Measurements from ENCODE around the gene LIG4.

Gene LIG4

GRCh38 chr13:108218044-108218974, 3.0 kb upstream of the LIG4 start, which contains the start of gene ABHD13 (continued):
- no peak for TF ChIP-seq ZNF184 (tag by site-specific recombination; IDR thresholded peaks at IDR 0.05)
- no peak for TF ChIP-seq ZNF398 (tag by site-specific recombination; IDR thresholded peaks at IDR 0.05)
- TF ChIP-seq ZNF391 (tag by site-specific recombination; IDR thresholded peaks at IDR 0.05; ENCODE audit: borderline replicate concordance, low read depth), result no peak
- TF ChIP-seq ZNF513 (tag by site-specific recombination; IDR thresholded peaks at IDR 0.05), result peak; percentile 79
- peak; percentile 57 for TF ChIP-seq REST (tag by site-specific recombination; IDR thresholded peaks at IDR 0.05)
- no peak for TF ChIP-seq ZNF747 (tag by site-specific recombination; IDR thresholded peaks at IDR 0.05)
- peak; percentile 72 for TF ChIP-seq OSR2 (tag by site-specific recombination; IDR thresholded peaks at IDR 0.05)
- no peak for TF ChIP-seq SP2 (tag by site-specific recombination; IDR thresholded peaks at IDR 0.05)
- TF ChIP-seq ZNF830 (tag by site-specific recombination; IDR thresholded peaks at IDR 0.05; ENCODE audit: low read depth), result no peak
- TF ChIP-seq KLF8 (tag by site-specific recombination; IDR thresholded peaks at IDR 0.05), result no peak
- TF ChIP-seq KLF10 (tag by site-specific recombination; IDR thresholded peaks at IDR 0.05), result no peak
- TF ChIP-seq ZFP41 (tag by site-specific recombination; IDR thresholded peaks at IDR 0.05; ENCODE audit: borderline replicate concordance), result no peak
- no peak for TF ChIP-seq ZNF707 (tag by site-specific recombination; IDR thresholded peaks at IDR 0.05)
- TF ChIP-seq ZNF138 (tag by site-specific recombination; IDR thresholded peaks at IDR 0.05; ENCODE audit: borderline replicate concordance), result no peak
- peak; percentile 18; the same call in 1 of the 2 replicates for TF ChIP-seq PRDM10 (tag by site-specific recombination; IDR thresholded peaks at IDR 0.05)
- no peak for TF ChIP-seq MZF1 (tag by site-specific recombination; IDR thresholded peaks at IDR 0.05; ENCODE audit: borderline replicate concordance)
- no peak for TF ChIP-seq ZNF549 (tag by site-specific recombination; IDR thresholded peaks at IDR 0.05)
- peak; percentile 70 for TF ChIP-seq ZIC2 (tag by site-specific recombination; IDR thresholded peaks at IDR 0.05)
- peak; percentile 92; the same call in 1 of the 2 replicates for TF ChIP-seq ZFP37 (tag by site-specific recombination; IDR thresholded peaks at IDR 0.05)
- peak; percentile 96 for TF ChIP-seq ZFP69B (tag by site-specific recombination; IDR thresholded peaks at IDR 0.05)
- peak; percentile 96 for TF ChIP-seq ZBTB17 (tag by site-specific recombination; IDR thresholded peaks at IDR 0.05)
- no peak for TF ChIP-seq ZNF416 (tag by site-specific recombination; IDR thresholded peaks at IDR 0.05)
- TF ChIP-seq ZNF274 (IDR thresholded peaks at IDR 0.05; ENCODE audit: low read length), result no peak
- TF ChIP-seq ZNF274 (tag by site-specific recombination; IDR thresholded peaks at IDR 0.05; ENCODE audit: borderline replicate concordance), result no peak
- no peak for TF ChIP-seq ZNF311 (tag by site-specific recombination; IDR thresholded peaks at IDR 0.05; ENCODE audit: borderline replicate concordance)
- TF ChIP-seq ZNF239 (tag by site-specific recombination; IDR thresholded peaks at IDR 0.05), result no peak
- TF ChIP-seq ZNF580 (tag by site-specific recombination; IDR thresholded peaks at IDR 0.05), result no peak
- no peak for TF ChIP-seq ZNF571 (tag by site-specific recombination; IDR thresholded peaks at IDR 0.05)
- no peak for TF ChIP-seq ZNF155 (tag by site-specific recombination; IDR thresholded peaks at IDR 0.05)
- TF ChIP-seq BCL11A (tag by site-specific recombination; IDR thresholded peaks at IDR 0.05; ENCODE audit: low read depth), result no peak

Data from HEK293 (cell line).